ENCODE results near the gene RNLS.

- TF ChIP-seq, protein P1, sequence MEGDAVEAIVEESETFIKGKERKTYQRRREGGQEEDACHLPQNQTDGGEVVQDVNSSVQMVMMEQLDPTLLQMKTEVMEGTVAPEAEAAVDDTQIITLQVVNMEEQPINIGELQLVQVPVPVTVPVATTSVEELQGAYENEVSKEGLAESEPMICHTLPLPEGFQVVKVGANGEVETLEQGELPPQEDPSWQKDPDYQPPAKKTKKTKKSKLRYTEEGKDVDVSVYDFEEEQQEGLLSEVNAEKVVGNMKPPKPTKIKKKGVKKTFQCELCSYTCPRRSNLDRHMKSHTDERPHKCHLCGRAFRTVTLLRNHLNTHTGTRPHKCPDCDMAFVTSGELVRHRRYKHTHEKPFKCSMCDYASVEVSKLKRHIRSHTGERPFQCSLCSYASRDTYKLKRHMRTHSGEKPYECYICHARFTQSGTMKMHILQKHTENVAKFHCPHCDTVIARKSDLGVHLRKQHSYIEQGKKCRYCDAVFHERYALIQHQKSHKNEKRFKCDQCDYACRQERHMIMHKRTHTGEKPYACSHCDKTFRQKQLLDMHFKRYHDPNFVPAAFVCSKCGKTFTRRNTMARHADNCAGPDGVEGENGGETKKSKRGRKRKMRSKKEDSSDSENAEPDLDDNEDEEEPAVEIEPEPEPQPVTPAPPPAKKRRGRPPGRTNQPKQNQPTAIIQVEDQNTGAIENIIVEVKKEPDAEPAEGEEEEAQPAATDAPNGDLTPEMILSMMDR (IDR thresholded peaks at IDR 0.05): no peak
- no peak for TF ChIP-seq TCF7L2 (IDR thresholded peaks at IDR 0.05; ENCODE audit: low read depth, low read length)
These were observed 210.1 kb downstream of the RNLS start for GRCh38 chr10:88372881-88373592.

All from Panc1 (cell line).